Dermis blood vessel endothelial cell (primary cell): ENCODE results near the gene FZD7. TPM values are rescaled to one million over a fixed set of nuclear protein-coding genes. Genes with fewer than 3 reads are reported as not detected.
A peak's percentile ranks its signal among the peaks of the same experiment; 100 is the strongest.

Source experiments
- DNase-seq: peaks from one replicate; pipeline ENCODE4 v3.0.0; 2010
- total RNA-seq: library from RNA; depleted of rRNA; stranded (reverse); fragments of >200 nt; gene quantifications from 2 replicates; pipeline ENCODE4 v1.2.3, GENCODE V29; 2014

The FZD7 gene
- total RNA-seq: 0.19 and 0.68 TPM in 2 replicates

DNA sequence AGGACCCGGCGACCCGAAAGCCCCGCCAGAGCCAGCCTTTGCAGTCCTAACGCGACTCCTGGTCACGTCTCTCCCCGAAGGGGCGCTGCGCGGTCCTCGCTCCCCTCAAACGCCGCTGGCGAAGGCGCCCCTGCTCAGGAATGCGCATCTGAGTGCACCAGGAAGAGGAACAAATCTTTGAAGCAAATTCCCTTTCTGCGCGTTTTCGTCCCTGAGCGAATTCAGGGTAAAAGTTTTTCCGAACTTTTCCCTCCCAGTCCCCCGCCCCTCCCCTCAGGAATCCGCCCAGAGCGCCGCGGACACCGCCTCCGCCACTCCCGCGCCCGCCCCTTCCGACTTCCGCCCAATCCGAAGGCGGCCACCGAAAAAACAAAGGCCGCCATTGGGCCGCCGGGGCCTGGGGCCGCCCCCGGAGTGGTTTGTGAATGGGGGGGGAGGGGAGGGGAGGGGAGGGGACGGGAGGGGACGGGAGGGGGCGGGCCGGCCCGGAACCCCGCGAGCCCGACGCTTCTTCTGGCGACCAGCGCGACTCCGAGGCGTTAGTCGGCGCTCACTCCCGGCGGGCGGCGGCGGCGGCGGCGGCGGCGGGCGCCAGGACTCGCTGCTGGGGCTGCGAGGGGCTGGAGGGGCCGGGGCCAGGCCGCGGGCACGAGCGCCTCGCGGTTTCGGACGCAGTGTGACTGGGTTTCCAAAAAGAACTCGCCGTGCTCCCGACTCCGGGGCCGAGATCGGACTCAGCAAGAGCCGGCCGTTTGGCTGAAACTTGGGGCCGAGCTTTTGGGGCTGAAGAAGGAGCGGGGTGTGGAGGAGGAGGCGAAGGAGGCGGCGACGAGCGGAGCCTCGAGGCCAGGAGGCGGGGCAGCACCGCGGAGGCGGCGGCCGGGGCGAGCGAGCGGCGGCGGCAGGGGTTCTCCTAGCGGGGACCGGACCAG, at the start of gene FZD7:
Gene FZD7, plus strand, starts transcription at position 539 of the 932 bp plus-strand sequence. CDS start 793 bp downstream, outside the sequence.
- peak; percentile 83 for DNase-seq

- DNase-seq: no peak
These were observed 49.3 kb upstream of the FZD7 start for GRCh38 chr2:201984333-201984732.

DNA sequence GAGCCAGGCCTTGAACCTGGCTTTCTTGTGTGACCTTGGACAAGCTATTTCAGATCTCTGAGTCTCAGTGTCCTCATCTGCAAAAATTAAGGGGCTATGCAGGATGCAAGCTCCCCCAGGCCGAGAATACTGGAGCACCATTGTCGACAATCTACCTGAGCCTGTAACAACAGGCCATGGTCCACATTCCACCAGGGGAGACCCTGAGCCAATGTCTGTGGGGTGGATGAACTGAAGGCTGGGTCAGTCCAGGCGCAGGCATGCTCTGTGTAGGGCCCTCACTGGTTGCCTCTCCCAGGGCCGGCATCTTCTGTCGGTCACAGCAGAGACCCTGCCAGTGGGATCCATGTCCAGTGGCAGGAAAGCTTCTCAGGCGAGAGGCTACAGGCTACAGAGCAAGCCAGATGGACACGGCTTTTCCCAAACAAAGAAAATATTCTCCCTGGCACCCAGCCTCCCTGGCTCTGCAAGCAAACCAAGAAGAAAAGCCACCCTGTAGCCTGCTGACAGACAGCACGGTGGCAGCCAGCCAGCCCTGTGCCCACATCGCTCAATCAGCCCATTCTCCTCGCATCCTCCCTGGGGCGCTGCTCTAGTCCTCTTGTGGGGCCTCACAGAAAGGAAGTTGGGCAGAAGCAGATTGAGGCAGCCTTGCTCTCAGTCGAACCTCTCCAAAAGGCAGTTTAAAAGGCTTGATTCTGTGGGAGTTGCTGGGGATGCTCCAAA, 48.7 kb upstream of the FZD7 start:
- no peak for DNase-seq

GRCh38 chr2:201985728-201986462, 47.8 kb upstream of the FZD7 start:
- DNase-seq: peak; percentile 3

DNA sequence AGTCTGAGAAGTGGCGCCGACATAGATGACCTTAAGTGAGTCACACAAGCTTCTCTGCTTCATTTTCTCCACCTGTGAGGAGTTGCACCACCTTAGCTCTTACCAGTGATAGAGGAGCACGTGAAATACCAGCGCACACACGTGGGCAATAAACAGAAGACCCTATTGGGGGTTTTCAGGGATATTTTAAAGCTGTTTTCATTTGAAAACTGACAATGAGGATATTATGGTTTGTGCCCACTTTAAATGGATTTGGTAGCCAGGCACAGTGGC, 47.3 kb upstream of the FZD7 start:
- no peak for DNase-seq

- no peak for DNase-seq
These were observed 46.2 kb upstream of the FZD7 start for GRCh38 chr2:201987426-201987825.

- no peak for DNase-seq
These were observed 43.6 kb upstream of the FZD7 start for GRCh38 chr2:201990069-201990468.

GRCh38 chr2:201992960-201993359, 40.7 kb upstream of the FZD7 start:
- DNase-seq: no peak

DNA sequence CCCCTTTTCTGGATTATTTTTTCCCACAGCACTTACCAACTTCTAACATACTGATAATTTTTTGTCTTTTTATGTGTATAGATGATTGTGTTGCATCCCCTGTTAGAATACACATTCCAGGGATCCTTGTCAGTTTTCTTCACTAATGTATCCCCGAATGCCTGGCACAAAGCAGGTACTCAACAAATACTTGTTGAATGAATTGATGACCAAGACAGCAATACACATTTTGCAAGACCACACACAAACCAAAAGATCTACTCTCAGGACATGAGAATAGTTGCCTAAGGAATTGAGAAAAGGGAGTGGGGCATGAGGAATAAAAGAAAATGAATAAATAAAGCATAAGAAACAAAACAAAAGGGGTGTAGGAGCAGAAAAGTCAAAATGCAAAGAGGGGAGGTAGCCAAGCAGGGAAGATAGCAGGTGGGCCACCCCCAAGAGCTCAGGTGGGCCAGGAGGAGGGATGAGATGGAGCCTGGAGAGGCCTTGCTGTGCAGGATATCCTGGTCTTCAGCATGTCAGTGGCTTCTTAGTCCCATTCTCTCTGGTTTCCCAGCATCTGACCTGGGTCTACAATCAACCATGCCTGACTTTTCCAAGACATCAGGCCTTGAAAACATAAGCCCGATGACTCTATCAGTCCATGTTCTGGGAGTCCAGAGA, 38.5 kb upstream of the FZD7 start:
- DNase-seq: no peak

GRCh38 chr2:201996006-201996405, 37.6 kb upstream of the FZD7 start:
- DNase-seq: no peak

DNA sequence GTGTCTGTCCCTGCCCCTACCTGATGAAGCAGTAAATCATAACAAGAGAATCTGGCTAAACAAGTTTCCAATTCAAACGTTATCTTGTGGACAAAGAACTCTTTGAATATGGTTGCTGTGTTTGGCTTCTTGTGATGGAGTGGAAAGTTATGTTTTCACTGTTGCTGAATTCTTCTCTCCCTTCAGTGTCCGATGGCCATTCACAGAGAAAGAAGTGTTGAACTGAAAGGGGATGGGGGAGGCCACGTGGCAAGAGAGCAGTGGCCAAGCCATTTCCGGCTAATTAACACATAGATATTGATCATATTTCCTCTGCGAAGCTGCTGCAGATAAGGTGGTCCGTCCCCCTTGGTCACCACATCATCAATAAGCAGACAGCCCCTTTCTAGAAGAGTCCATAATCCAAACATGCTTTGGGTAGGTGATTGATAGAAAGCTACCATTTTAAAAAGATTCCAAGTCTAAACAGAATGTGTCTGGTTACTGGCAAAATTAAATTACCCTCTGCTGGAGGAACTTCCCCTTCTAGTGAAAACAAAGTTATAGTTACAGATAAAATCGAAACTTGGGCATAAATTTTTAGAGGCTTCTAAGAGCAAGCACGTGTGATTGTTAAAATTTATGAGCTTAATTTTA, 36.9 kb upstream of the FZD7 start:
- DNase-seq: no peak

DNA sequence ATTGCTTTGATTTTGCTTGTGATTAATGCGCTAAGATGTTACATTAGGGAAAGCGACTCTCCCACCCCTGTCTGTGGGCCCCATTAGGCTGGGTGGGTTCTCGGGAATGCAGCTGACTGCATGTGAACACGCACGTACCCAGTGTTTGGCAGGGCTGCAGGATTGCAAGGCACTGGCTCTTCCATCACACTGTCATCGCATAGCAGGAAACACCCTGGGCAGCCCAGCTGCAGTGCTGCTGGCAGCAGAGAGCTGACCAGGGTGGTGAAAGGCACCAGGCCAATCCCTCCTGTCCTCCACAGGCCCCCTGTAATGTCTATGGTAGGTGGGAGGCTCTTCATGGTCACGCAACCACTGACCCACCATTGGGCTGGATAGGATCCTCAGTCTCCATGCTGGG, 34.4 kb upstream of the FZD7 start:
- DNase-seq: no peak

DNA sequence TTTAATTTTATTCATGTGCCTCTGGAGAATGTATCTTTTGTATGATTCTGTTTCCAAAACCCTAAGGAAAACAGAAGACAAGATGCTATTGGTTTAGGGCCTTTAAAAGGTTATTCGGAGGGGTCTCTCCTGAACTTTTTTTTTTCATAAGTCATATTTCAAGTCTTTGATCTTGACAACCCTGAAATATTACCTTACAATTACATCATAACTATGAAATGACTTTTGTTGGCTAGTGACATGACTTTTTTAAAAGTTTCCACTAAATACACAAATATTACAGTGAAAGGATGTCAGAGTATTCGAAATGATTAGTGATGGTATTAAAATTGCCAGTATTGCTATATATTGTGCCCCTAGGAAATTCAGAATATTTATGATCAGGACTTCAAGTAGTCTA, 31.8 kb upstream of the FZD7 start:
- no peak for DNase-seq

DNA sequence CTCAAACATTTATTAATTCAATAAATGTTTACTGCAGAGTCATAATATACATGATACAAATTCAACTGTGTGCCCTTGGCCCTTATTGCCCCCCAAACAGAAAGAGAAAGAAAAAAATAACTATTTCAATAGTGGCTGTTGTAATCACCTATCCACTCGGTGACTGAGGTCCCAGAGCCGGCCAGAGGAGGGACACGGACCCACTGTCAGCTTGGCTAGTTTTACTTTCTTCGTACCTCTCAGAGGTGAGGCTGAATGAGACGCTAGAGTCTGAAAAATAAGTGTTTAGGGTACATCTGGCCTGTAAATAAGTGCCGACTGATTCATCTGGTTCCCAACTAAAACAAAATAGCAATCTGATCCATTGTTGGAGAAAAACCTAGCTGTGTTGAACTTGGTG, 31.3 kb upstream of the FZD7 start:
- DNase-seq: no peak

GRCh38 chr2:202005272-202005887, 28.3 kb upstream of the FZD7 start:
- DNase-seq: no peak

GRCh38 chr2:202006301-202006700, 27.4 kb upstream of the FZD7 start:
- no peak for DNase-seq

DNA sequence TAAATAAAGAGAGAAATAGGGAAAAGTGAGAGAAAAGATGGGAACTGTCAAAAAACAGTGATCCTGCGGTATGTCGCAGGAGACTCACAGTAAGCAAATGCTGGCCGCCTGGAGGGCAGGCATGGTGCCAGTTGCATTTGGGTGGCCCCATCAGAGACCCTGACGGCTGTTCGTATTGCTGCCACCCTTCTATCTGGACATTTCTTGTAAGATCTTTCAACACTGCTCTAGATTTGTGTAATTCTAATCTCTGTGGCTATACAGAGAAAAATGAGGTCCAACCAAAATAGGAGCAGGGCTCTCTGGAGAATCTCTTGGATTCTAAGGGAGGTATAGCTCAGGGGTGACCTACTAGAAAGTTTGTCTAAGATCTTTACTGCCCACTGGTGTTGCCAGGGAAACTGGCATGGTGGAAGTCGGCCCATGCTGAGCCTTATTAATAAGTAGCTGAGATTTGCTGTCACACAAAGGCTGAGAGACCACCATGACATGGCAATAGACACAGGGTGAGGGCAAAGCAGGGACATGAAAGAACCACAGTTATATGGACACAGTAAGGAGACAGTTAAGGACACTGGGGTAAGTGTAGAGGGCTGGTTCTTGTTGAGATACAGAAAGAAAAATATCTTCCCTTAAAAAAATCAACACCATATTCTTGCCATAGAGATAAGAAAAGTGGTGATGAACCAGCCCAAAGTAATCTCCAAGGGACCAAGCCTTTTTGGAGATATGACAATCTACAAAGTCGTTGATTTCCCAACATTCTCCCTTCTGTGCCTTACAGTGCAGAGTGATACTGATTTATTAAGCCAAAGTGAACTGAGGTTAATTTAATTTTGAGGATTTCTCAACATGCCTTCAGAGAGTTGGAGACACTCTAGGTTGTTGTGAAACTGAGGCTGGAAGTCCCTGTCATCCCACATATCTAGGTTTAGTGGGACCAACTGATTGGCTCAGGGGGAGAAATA, 26.4 kb upstream of the FZD7 start:
- DNase-seq: no peak

DNA sequence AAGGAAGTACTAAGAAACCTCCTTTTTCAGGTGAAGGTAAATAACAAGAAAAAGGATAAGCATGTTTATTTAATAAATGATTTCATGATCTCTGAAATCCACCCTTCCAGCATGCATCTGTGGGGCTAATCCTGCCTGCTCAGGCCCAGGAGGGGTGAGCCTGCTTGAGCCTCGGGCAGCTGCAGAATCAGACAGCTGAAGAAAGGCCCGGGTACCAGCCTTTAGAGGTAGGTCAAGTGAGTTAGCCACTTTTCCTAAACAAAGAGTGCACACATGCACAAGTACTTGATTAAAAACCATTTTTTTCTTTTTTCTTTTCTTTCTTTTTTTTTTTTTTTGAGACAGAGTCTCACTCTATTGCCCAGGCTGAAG, 25.7 kb upstream of the FZD7 start:
- no peak for DNase-seq

- DNase-seq: no peak
These were observed 24.6 kb upstream of the FZD7 start for GRCh38 chr2:202009019-202009481.

GRCh38 chr2:202009581-202009980, 24.1 kb upstream of the FZD7 start:
- no peak for DNase-seq

- no peak for DNase-seq
These were observed 19.3 kb upstream of the FZD7 start for GRCh38 chr2:202014318-202014717.
